GM23248 (cell line): ENCODE data around the gene SLAMF7.

Source experiments
- EZH2 ChIP-seq: fragments of 200-600 bp; sonication (generic); IDR thresholded peaks from 2 replicates; pipeline ENCODE4 v1.6.1; 2018; ENCODE audit warnings: antibody characterized with exemption, mild to moderate bottlenecking; ENCODE audit not compliant: insufficient read depth, poor library complexity, severe bottlenecking
- EZH2phosphoT487 ChIP-seq: fragments of 200-600 bp; sonication (generic); IDR thresholded peaks from 2 replicates; pipeline ENCODE4 v1.6.1; 2018; ENCODE audit warnings: antibody characterized with exemption, moderate library complexity, mild to moderate bottlenecking, low read depth; ENCODE audit not compliant: insufficient read depth

DNA sequence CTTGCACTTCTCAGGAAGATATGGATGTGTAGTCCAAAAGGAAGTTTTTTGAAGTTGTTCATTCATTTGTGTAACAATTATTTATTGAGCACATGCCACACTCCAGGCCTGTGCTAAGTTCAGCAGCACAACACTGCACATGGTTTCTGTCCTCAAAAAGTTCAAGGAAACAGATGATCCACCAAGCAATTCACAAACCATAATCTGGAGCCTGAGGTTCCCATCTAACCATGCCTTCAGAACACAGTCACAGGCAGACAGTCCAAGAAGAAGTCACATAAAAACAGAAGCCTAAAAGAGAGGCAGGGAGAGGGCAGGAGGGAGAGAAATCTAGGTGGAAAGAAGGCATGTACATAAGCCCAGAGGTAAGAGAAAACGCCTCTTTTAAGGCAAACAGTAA, 29.3 kb upstream of the SLAMF7 start:
- TF ChIP-seq EZH2phosphoT487: no peak
- TF ChIP-seq EZH2: no peak
